Astrocyte of the spinal cord (primary cell): ENCODE data around the gene SPON1.
"Not testable (repeated sequence)": the region's sequence is repeated elsewhere in the genome, so short reads cannot be mapped to it uniquely, and the experiment has no call there.

ENCODE experiments used
- DNase-seq: peaks from one replicate; pipeline ENCODE4 v3.0.0; 2011; ENCODE audit warnings: low read depth, low spot score
- H3K4me3 ChIP-seq: 2 replicates; pipeline ENCODE4 v1.5.1; 2011; ENCODE audit warnings: low read depth, mild to moderate bottlenecking, low read length, moderate library complexity
- in situ Hi-C: cut with HindIII; loops from 2 replicates; pipeline ENCODE4 v1.10.0; 2017; ENCODE audit warnings: low sequenced_read_pairs
- TF ChIP-seq, protein P1 (sequence below): IDR thresholded peaks from 2 replicates; pipeline ENCODE4 v1.5.1; 2012; ENCODE audit warnings: low read depth, mild to moderate bottlenecking, low read length, inconsistent platforms

The SPON1 gene

DNA sequence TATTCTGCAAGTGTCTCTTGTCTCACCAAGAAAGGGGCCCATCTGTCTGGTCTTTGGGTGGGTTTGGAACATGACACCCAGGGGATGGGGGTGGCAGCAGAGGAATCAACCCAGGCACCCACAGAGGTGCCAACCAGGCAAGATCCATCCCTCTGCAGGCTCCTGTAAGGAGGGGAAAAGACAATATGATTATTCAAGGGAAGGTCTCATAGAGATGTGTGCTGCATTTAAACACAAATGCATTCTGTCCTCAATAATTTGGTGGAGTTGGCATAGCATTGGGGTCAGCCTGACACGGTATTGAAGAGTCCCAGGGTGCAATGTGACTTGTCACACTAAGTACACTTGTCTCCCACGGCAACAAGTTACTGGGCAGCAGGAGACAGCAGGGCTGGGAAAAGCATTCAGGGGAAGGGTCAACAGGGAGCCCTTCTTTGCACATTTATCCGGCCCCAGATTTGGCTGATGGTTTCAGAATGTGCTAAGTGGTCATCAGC is 33.1 kb upstream of the SPON1 start:
- DNase-seq: no peak
- no peak overlapping the region for H3K4me3 ChIP-seq
- TF ChIP-seq, protein P1, sequence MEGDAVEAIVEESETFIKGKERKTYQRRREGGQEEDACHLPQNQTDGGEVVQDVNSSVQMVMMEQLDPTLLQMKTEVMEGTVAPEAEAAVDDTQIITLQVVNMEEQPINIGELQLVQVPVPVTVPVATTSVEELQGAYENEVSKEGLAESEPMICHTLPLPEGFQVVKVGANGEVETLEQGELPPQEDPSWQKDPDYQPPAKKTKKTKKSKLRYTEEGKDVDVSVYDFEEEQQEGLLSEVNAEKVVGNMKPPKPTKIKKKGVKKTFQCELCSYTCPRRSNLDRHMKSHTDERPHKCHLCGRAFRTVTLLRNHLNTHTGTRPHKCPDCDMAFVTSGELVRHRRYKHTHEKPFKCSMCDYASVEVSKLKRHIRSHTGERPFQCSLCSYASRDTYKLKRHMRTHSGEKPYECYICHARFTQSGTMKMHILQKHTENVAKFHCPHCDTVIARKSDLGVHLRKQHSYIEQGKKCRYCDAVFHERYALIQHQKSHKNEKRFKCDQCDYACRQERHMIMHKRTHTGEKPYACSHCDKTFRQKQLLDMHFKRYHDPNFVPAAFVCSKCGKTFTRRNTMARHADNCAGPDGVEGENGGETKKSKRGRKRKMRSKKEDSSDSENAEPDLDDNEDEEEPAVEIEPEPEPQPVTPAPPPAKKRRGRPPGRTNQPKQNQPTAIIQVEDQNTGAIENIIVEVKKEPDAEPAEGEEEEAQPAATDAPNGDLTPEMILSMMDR: no peak
- in situ Hi-C loops: no loop called here

DNA sequence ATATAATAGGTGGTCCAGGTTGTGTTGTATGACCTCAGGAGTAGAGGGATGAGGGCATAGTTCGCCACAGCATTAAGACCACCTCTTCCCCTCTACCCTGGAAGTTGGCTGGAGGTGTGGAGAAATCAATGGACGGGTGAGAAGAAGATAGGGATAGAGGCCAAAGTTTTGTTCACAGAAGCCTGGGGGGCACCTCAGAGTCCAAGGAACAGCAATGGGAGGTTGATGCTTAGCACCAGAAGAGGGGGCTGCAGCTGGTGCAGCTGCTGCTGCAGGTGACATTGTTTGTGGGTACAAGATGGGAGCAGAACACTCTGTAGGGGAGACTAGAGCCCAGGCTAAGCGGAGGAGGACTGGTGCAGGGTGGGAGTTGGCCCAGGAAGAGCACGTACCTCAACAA is 31.2 kb upstream of the SPON1 start:
- no peak overlapping the region for H3K4me3 ChIP-seq
- TF ChIP-seq, protein P1: no peak
- in situ Hi-C loops: no loop called here
- DNase-seq: no peak

DNA sequence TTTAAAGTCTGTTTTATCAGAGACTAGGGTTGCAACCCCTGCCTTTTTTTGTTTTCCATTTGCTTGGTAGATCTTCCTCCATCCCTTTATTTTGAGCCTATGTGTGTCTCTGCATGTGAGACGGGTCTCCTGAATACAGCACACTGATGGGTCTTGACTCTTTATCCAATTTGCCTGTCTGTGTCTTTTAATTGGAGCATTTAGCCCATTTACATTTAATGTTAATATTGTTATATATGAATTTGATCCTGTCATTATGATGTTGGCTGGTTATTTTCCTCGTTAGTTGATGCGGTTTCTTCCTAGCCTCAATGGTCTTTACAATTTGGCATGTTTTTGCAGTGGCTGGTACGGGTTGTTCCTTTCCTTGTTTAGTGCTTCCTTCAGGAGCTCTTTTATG is 25.4 kb upstream of the SPON1 start:
- H3K4me3 ChIP-seq, DNase-seq, in situ Hi-C loops: not testable (repeated sequence)

DNA sequence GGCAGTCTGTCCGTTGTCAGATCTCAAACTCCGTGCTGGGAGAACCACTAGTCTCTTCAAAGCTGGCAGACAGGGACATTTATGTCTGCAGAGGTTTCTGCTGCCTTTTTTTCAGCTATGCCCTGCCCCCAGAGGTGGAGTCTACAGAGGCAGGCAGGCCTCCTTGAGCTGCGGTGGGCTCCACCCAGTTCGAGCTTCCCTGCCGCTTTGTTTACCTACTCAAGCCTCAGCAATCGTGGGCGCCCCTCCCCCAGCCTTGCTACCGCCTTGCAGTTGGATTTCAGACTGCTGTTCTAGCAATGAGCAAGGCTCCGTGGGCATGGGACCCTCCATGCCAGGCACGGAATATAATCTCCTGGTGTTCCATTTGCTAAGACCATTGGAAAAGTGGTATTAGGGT is 23.7 kb upstream of the SPON1 start:
- H3K4me3 ChIP-seq, DNase-seq, in situ Hi-C loops: not testable (repeated sequence)

DNA sequence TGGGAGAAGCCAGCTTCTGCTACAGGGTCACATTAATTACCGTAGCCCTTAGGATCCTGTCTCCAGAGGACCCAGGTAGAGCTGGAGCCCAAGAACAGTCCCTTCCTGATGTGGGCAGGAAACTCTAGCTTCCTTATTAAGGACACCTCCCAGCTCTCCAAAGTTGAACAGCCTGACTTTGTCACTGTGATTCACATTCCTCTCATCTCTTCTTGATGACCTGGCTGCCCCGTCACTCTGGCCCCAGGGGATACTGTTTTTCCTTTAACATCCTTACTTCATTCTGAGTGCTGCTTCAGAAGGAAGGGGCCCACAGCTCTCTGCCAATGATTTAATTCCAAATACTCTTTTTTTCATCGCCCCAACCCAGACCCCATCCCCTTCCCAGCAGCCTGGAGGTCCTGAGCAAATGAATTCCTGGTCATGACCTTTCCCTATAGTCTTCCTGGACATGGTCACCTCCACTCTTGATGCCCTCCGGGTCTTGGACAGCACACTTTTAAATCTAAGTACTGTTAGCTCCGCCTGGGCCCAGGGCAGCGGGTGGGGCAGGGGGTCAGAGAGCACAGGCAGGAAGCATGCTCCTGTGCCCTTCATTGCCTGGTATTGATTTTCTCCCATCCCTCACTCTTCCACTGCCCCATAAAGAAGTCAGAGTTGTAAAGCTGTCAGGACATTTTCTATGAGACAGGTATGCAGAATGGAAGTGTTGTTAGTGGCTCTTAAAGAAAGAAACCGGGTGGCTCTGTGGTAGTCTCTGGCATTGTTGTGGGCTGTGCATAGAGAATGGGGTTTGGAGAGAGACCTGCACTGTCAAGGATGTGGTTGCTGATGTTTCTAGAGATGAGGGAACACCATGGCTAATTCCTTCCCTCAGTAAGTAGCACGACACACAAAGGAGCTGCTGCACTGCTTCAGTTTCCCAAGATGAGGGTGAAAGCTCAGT is 22.3 kb upstream of the SPON1 start:
- DNase-seq: no peak

DNA sequence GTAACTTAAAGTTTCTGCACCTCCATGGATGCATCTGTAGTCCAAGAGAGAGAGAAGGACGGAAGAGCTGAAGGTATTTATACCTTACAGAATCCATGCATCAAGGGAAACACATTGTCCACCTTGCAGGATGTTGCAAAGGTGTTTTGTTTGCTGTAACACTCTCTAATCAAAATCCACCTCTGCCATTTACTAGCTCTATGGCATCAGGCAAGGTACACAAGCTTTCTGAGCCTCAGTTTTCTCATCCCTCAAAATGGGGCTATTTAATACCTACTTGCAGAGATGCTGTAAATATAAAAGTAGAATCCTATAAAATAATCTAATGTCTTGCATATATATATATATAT is 21.6 kb upstream of the SPON1 start:
- no peak for DNase-seq
- TF ChIP-seq, protein P1: no peak
- H3K4me3 ChIP-seq: no peak overlapping the region
- in situ Hi-C loops: no loop called here

More for the DNA sequence above, 22.3 kb upstream of the SPON1 start:
- H3K4me3 ChIP-seq: no peak overlapping the region
- in situ Hi-C loops: no loop called here
- TF ChIP-seq, protein P1: no peak

DNA sequence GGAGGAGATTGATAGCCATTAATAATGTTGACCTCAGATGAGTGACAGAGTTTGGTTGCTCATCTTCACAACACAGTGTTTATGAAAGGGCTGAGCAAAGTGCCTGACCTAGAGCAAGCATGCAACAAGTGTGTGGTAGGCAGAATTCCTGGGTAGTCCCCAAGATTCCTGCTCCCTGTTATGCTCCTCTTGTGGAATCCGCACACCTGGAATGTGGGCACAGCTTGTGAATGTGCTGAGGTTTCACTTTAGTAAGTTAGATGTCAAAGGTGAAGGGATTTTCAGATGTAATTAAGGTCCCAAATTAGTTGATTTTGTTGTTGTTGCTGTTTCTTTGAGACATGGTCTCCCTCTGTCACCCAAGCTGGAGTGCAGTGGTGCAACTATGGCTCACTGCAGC is 20.7 kb upstream of the SPON1 start:
- TF ChIP-seq, protein P1: no peak
- in situ Hi-C loops: no loop called here
- DNase-seq: no peak
- H3K4me3 ChIP-seq: no peak overlapping the region
